Liver (tissue), 3 donors: ENCODE measurements around the gene HOXB8.

Experiments
- HNF4A ChIP-seq, 2 donors: conservative IDR thresholded peaks; 2 replicates each; pipeline ENCODE4 v1.6.1; 2016; ENCODE audit warnings: antibody characterized with exemption in 2 of 2, mild to moderate bottlenecking in 2 of 2
- HNF4G ChIP-seq: IDR thresholded peaks from 2 replicates; pipeline ENCODE4 v1.6.1; 2016; ENCODE audit warnings: antibody characterized with exemption
- JUND ChIP-seq, 2 donors: IDR thresholded peaks; 2 replicates each; pipeline ENCODE4 v1.6.1; 2016; ENCODE audit warnings: antibody characterized with exemption in 2 of 2
- MAX ChIP-seq: IDR thresholded peaks from 2 replicates; pipeline ENCODE4 v1.6.1; 2016; ENCODE audit warnings: antibody characterized with exemption
- RAD21 ChIP-seq, 2 donors: IDR thresholded peaks; 2 replicates each; pipeline ENCODE4 v1.6.1; 2016; ENCODE audit warnings: antibody characterized with exemption in 2 of 2, mild to moderate bottlenecking in 2 of 2
- RXRA ChIP-seq, 2 donors: IDR thresholded peaks; 2 replicates each; pipeline ENCODE4 v1.6.1; 2017 to 2018; ENCODE audit warnings: antibody characterized with exemption in 2 of 2, mild to moderate bottlenecking in 1 of 2
- SP1 ChIP-seq: IDR thresholded peaks from 2 replicates; pipeline ENCODE4 v1.6.1; 2018; ENCODE audit warnings: antibody characterized with exemption, mild to moderate bottlenecking
- TAF1 ChIP-seq: conservative IDR thresholded peaks from 2 replicates; pipeline ENCODE4 v1.6.1; 2016; ENCODE audit warnings: antibody characterized with exemption, mild to moderate bottlenecking
- YY1 ChIP-seq: IDR thresholded peaks from 2 replicates; pipeline ENCODE4 v1.6.1; 2016; ENCODE audit warnings: antibody characterized with exemption, mild to moderate bottlenecking
- TF ChIP-seq, protein P1 (sequence below): fragments of 150-350 bp; IDR thresholded peaks from 2 replicates; pipeline ENCODE4 v1.5.1; 2017; ENCODE audit warnings: improper control_type of control experiment, low read depth, low read length; ENCODE audit not compliant: missing input control
- TF ChIP-seq, protein P2 (sequence below): IDR thresholded peaks from 2 replicates; pipeline ENCODE4 v1.6.1; 2016; ENCODE audit warnings: antibody characterized with exemption, mild to moderate bottlenecking
- TF ChIP-seq, protein P3 (sequence below): IDR thresholded peaks from 2 replicates; pipeline ENCODE4 v1.6.1; 2016; ENCODE audit warnings: antibody characterized with exemption
- donor health status: healthy.
- donor health status: healthy.

DNA sequence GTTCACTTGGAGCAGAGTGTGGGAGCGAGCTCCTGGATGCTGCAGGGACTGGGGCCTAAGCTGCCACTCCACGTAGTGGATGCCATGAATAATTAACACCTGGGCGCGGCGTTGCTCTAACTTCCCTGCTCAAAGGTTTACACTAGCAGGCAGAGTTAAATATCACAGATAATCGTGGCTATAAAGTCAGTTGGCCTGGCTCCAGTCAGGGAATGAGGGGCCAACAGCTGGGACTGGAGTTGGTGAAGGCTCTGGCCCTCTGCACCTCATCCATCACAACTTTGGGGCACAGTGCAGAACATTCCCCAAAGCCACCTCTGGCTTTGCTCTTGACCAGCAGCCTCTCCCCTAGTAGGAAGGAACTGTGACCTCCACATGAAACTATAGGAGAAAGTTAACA, 47.9 kb downstream of the HOXB8 start:
- TF ChIP-seq, protein P1, sequence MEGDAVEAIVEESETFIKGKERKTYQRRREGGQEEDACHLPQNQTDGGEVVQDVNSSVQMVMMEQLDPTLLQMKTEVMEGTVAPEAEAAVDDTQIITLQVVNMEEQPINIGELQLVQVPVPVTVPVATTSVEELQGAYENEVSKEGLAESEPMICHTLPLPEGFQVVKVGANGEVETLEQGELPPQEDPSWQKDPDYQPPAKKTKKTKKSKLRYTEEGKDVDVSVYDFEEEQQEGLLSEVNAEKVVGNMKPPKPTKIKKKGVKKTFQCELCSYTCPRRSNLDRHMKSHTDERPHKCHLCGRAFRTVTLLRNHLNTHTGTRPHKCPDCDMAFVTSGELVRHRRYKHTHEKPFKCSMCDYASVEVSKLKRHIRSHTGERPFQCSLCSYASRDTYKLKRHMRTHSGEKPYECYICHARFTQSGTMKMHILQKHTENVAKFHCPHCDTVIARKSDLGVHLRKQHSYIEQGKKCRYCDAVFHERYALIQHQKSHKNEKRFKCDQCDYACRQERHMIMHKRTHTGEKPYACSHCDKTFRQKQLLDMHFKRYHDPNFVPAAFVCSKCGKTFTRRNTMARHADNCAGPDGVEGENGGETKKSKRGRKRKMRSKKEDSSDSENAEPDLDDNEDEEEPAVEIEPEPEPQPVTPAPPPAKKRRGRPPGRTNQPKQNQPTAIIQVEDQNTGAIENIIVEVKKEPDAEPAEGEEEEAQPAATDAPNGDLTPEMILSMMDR = no peak
- TF ChIP-seq TAF1 (no peak), RXRA (IDR thresholded peaks at IDR 0.05) (no peak), HNF4A (conservative IDR thresholded peaks at IDR 0.05) (no peak), JUND (IDR thresholded peaks at IDR 0.05) (no peak), MAX (no peak), YY1 (no peak), HNF4G (no peak), SP1 (no peak), RAD21 (IDR thresholded peaks at IDR 0.05) (no peak)
- TF ChIP-seq, protein P2, sequence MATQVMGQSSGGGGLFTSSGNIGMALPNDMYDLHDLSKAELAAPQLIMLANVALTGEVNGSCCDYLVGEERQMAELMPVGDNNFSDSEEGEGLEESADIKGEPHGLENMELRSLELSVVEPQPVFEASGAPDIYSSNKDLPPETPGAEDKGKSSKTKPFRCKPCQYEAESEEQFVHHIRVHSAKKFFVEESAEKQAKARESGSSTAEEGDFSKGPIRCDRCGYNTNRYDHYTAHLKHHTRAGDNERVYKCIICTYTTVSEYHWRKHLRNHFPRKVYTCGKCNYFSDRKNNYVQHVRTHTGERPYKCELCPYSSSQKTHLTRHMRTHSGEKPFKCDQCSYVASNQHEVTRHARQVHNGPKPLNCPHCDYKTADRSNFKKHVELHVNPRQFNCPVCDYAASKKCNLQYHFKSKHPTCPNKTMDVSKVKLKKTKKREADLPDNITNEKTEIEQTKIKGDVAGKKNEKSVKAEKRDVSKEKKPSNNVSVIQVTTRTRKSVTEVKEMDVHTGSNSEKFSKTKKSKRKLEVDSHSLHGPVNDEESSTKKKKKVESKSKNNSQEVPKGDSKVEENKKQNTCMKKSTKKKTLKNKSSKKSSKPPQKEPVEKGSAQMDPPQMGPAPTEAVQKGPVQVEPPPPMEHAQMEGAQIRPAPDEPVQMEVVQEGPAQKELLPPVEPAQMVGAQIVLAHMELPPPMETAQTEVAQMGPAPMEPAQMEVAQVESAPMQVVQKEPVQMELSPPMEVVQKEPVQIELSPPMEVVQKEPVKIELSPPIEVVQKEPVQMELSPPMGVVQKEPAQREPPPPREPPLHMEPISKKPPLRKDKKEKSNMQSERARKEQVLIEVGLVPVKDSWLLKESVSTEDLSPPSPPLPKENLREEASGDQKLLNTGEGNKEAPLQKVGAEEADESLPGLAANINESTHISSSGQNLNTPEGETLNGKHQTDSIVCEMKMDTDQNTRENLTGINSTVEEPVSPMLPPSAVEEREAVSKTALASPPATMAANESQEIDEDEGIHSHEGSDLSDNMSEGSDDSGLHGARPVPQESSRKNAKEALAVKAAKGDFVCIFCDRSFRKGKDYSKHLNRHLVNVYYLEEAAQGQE = no peak
- TF ChIP-seq, protein P3, sequence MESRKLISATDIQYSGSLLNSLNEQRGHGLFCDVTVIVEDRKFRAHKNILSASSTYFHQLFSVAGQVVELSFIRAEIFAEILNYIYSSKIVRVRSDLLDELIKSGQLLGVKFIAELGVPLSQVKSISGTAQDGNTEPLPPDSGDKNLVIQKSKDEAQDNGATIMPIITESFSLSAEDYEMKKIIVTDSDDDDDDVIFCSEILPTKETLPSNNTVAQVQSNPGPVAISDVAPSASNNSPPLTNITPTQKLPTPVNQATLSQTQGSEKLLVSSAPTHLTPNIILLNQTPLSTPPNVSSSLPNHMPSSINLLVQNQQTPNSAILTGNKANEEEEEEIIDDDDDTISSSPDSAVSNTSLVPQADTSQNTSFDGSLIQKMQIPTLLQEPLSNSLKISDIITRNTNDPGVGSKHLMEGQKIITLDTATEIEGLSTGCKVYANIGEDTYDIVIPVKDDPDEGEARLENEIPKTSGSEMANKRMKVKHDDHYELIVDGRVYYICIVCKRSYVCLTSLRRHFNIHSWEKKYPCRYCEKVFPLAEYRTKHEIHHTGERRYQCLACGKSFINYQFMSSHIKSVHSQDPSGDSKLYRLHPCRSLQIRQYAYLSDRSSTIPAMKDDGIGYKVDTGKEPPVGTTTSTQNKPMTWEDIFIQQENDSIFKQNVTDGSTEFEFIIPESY = no peak
